GM21825 (cell line): Measurements from ENCODE around the gene IZUMO4.

ENCODE experiments used
- ATAC-seq: cut with Tn5 transposase; IDR thresholded peaks from one replicate; pipeline ENCODE4 v1.9.1; 2021; ENCODE audit warnings: mild to moderate bottlenecking, moderate library complexity; ENCODE audit not compliant: unreplicated experiment

The IZUMO4 gene

DNA sequence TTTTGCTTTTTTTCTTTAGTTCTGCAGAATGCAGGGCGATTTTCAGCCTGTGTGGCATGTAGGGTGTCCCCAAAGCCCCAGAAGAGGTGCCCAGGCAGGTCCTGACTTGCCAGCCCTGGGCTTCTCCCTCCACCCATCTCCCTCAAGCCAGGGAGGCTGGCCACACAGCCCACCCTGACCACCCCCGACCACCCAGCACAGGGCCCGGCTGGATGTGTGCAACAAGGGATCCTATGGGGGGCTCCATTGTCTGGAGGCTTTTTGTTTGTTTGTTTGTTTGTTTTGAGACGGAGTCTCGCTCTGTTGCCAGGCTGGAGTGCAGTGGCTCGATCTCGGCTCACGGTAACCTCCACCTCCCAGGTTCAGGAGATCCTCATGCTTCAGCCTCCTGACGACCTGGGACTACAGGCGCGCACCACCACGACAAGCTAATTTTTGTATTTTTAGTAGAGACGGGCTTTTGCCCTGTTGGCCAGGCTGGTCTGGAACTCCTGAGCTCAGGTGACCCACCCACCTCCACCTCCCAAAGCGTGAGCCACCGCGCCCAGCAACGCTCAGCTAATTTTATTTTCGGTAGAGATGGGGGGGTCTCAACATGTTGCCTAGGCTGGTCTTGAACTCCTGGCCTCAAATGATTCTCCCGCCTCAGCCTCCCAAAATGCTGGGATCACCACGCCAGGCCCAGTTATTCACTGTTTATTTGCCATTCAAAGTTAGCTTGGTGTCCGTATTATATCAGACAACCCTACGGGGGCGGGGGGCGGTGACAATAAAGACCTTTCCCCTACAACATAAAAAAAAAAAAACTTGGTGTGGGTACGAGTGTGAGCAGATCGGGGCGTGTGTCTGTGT, 37.9 kb upstream of the IZUMO4 start:
- ATAC-seq, result no peak

DNA sequence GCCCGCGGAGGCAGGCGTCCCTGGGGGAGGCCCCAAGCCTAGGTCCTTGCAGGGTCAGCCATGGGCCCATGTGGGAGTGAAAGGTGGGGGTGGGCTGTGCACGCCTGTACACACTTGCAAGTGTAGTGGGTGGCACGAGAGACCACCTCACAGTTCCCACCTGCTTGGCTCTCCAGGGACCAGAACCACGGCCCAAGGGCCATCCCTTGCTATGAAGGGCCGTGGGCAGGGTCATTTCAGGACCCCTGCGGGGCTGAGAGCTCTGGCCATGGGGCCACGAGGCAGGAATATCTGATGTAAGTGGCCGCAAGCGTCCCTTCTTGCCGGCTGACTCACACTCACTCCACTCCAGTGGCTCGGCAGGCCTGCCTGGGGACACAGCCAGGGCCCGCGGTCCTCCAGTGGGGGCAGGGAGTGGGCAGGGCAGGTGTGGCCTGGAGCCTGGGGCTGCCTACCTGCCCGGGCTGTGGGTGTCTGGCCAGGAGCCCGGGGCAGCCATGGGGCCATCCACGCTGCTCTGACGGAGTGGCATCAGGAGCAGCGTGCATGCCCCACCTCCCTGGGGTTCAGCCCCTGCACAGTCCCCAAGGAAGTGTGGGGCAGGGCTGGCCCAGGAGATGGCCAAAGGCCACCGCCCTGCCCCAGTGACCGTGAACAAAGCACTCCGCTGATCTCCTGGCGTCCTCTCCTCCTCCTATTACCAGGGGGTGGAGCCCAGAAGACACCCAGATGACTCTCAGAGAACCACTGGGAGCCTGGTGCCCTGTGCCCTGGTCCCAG, 37.1 kb upstream of the IZUMO4 start:
- no peak for ATAC-seq

DNA sequence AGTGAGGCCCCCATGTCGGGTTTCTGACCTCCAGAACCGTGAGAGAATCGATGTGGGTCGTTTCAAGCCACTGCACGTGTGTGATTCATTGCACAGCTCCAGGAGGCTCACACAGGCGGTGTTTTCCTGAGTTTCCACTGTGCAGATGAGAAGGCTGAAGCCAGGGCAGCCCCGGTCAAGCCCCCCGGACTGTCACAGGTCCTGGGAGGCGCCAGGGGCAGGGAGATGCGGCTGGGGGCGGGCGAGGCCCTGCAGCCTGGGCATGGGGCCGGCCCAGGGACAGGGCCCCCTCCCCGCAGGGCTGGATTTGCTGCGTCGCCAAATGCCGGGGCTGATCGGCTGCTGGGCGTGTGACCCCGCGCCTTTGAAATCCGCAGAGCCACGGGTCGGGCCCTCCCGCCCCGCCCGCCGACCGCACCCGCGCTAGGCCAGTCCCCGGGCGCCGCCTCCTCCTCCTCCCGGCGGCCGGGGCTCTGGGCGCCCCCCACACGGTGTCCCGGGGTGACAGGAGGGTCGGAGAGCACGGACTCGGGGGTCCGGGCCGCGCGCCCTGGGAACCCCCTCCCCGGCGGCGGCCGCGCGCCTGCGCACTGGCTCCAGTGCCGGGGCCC, 35.7 kb upstream of the IZUMO4 start:
- peak; percentile 16 for ATAC-seq

DNA sequence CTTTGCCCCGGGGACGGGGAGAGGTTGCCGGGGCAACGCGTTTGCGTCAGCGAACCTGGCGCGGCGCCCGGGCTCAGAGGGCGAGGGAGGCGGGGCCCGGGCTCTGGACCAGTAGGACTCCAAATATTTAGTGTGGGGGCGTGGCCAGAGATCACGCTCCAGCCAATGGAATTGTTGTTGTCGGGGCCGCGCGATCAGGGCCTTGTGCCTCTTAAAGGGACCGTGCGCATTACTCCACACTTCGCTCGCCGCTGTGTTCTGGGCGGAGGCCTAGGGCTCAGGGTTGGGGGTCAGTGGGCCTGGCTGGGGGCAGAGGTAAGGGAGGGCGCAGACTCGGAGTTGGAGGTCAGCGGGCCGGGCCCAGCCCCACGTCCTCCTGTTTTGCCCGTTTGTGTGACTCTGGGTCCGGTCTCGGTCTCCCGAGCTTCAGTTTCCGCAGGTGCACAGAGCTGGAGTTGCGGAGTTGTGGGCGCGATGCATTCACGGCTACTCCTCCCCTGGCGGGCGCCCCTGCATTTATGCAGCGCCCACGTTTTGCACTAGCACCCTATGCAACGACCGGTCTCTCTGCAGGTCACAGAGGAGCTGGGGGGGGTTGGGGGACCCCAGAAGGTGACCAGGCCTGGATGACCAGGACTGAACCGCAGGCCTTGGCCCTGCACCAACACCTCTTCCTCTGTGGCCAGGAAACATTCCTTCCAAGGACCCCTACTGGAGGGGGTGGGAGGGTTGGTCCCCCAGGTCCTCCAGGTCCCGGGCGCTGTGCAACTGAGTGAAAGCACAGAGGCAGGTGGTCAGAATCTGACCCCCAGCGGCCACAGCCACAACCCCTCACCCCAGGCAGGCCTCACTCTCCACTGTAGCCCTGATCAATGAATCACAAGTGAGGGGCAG, 35.0 kb upstream of the IZUMO4 start:
- peak; percentile 61 for ATAC-seq

DNA sequence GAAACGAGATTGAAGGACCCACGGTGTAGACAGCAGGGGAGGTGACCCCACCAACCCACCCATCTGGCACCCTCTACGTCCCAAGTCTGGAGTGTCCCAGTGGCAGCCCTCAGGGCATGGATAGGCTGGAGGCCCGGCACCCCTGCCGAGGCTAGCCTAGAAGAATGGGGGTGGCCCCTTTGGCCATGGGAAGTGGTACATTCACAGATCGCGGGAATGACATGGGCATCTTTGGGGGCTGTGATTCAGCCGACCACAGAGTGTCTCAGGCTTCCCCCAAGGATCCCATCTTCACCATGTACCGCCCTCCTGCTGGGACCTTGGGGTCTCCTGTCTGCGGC, 34.4 kb upstream of the IZUMO4 start:
- ATAC-seq, result no peak

DNA sequence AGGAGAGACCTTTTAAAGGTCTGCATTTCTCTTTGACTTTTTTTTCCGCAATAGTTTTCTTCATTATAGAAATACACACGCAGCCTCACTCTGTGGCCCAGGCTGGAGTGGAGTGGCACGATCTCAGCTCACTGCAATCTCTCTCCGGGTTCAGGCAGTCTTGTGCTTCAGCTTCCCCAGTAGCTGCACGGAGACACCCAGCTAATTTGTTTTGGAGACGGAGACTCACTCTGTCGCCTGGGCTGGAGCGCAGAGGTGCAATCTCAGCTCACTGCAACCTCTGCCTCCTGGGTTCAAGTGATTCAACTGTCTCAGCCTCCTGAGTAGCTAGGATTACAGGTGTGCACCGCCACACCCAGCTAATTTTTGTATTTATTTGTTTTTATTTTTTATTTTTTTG, 33.9 kb upstream of the IZUMO4 start:
- ATAC-seq, result no peak

DNA sequence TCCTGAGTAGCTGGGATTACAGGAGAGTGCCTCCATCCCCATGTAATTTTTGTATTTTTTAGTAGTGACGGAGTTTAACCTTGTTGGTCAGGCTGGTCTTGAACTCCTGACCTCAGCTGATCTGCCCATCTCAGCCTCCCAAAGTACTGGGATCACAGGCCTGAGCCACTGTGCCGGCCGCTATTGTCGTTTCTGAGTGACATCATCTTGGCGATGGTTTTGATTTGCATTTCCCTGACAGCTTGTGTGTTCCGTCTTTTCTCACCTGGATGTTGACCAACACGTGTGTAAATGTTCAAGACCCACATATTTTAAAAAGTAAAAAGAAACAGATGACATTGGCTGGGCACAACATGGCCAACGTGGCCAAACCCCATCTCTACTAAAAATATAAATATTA, 32.9 kb upstream of the IZUMO4 start:
- no peak for ATAC-seq

DNA sequence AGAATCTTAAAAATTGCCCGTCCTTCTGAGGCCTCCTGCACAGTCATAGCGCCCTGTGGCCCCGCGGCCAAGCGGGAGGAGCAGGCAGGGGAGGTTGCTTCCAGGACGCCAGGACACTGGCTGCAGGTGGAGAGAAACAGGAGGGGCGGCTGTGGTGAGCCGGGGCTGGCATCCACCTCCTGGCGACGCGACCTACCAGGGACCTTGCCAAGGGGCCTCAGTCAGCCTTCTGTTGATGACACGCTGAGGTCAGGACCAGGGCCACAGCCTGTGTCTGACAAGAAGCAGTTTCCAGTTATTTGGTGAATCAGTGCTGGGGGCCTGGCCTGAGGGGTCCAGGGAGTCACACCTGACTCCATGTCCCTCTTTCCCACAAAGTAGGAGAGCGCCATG, 32.3 kb upstream of the IZUMO4 start:
- ATAC-seq, result no peak

DNA sequence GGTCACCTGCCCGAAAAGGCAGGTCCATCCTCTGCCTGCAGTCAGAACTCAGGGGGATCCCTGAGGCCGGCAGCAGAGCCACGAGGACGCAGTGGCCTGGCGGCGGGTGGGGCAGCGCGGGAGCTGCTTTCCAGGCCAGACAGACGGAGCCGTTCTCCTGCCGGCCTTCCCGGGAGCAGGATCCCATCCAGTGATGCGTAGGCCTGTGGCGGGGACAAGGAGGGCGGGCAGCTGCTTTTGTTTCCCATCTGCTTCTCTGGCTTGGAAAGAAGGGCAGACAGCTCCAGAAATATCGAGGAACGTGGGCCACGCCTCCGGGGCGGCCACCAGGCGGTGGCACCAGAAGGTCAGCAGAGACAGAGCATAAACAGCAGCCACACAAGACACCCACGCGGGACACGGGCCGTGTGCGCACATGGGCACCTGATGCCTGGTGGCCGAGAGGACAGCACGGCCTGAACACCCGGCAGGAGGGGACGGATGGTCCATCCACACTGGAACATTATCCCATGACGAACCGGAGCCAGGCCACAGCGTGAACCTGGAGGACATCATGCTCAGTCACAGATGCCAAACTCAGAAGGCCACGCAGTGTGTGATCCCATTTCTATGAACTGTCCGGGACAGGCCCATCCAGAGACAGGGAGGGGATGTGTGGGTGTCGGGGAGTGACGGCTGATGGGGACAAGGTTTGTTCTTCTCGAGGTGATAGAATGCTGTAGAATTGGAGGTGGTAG, 31.8 kb upstream of the IZUMO4 start:
- no peak for ATAC-seq

DNA sequence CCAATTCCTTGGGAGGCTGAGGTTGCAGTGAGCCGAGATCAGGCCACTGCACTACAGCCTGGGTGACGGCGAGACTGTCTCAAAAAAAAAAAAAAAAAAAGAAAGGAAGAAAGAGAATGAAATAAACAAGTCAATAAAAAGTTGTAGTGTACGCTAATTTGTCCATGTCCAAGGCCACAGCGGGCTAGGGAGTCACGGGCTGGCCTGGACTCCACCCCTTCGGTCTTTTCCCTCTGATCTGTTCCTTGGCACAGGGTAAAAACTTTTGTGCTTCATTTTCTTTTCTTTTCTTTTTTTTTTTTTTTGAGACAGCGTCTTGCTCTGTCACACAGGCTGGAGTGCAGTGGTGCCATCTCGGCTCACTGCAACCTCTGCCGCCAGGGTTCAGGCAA, 26.3 kb upstream of the IZUMO4 start:
- ATAC-seq, result no peak

DNA sequence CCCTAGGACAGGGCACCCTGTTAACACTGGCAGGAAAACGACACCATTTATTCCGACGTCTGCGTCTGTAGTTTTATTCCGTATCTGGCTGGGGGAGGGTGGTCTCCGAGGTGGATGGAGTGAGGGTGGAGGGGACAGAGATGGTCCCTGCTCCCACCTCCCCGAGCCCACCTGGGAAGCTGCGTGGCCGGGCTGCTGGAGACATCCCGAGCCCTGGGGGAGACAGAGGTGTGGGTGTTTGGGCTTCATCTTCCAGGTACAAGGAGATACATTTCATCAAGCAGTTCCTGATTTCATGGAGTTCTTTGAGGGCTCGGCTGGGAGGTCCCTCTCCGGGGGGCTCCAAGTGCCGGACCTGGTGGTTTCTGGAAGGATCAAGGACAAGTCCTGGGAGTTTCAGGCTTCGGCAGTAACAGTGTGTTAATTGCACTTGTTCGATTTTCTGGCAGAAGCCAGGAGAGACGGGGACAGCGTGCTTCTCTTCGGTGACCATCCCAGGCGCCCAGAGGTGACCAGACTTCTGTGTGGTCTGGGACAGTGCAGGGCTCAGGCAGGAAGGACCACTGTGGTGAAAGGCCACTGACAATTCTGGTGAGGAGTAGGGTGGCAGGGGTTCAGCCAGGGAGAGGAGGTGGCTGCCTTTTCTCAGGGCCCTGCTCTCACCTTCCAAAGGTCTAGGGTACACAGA, 25.6 kb upstream of the IZUMO4 start:
- ATAC-seq, result no peak

DNA sequence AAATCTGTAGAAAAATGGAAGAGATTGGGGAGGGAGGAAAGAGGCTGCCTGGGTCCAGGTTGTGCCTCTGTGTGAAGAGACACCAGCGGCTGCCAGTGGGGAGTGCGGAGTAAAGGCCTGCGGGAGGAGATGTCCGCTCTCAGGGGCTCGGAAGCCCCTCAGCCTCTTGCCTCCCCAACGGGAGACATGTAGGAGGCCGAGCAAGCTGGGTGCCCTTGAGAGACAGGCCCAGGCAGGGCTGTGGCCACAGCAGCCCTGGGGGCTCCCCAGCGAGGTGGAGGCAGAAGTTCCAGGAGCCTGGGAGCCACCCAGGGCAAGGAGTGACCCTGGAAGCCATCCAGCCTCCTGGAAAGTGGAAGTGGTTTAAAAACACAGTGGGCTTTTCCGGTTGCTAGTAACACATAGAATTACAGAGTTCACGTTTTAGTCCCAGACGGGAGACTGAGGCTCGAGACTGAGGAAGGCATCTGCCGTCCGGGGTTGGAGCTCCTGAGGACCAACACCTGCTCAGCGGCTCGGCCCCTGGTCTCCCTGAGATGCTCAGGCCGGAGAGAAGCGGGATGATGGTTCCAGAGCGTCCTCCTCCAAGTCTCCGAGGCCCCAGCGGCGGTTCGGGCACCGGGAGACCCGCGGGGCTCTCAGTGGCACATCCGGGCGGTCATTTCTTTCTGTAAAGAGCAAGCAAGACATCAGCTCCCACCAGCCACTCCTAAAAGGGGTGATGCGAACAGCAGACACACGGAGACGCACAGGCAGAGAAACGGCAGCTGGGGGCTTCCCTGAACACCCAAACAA, 23.8 kb upstream of the IZUMO4 start:
- no peak for ATAC-seq

DNA sequence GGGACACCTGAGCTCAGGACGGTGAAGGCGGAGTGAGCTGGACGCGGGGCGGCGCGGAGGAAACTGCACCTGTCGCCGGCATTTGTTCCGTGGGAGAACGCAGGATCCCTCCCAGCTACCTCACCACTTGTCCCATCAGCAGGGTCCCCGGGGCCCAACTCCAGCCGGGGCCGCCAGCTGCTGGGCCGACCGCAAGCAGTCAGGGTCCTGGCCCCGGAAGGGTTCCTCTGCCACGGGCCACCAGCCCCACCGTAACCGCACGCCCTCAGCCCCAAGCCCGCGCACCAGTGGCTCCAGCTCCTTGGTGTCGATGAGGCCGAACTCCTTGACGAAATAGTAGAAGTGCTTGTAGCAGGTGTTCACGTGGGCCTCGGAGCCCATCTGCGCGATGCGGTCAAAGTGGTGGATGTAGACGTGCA, 20.2 kb upstream of the IZUMO4 start:
- ATAC-seq, result no peak

DNA sequence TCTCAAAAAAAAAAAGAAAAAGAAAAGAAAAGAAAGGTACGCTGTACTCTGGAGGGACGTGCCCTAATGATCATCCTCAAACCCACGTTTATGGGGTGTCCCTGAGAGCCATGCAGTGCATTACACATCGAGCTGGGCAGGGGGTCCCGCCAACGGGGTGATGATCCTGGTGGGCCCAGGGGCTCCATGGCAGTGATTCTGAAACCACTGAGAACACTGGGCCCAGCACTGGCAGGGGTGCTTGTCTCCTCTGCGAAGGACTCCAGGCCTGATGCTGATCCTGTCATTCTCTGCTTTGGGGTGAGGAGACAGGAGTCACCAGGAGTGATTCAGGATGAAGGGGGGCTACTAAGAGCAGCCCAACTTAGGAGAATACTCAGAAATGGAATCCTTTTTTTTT, 19.3 kb upstream of the IZUMO4 start:
- no peak for ATAC-seq

DNA sequence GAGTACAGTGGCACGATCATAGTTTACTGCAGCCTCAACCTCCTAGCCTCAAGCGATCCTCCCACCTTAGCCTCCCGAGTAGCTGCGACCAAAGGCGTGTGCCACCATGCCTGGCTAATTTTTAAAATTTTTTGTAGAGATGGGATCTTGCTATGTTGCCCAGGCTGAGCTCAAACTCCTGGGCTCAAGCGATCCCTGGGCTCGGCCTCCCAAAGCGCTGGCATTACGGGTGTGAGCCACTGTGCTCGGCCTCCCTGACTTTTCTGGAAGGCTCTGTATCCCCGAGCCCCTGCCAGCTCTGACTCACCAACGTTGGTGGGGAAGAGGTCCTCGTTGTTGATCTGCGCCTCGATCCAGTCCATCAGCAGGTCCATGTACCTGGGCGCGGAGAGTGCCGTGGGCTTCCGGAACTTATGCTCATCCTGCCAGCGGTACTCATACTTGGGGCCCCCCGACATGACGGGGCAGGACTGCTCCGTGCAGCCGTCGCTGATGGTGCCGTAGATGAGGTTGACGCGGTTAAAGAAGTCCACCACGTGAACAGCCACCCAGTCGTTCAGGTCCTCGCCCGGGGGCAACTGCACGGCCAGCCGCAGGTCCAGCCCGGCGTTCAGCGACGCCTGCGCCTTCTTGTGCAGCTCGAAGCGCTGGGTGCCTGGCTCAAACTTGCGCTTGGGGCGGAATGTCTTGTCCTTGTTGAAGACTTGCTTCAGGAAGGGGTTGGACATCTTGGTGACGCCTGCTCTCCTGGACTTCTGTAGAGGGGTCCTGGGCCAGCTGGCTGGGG, 18.7 kb upstream of the IZUMO4 start:
- ATAC-seq, result no peak

DNA sequence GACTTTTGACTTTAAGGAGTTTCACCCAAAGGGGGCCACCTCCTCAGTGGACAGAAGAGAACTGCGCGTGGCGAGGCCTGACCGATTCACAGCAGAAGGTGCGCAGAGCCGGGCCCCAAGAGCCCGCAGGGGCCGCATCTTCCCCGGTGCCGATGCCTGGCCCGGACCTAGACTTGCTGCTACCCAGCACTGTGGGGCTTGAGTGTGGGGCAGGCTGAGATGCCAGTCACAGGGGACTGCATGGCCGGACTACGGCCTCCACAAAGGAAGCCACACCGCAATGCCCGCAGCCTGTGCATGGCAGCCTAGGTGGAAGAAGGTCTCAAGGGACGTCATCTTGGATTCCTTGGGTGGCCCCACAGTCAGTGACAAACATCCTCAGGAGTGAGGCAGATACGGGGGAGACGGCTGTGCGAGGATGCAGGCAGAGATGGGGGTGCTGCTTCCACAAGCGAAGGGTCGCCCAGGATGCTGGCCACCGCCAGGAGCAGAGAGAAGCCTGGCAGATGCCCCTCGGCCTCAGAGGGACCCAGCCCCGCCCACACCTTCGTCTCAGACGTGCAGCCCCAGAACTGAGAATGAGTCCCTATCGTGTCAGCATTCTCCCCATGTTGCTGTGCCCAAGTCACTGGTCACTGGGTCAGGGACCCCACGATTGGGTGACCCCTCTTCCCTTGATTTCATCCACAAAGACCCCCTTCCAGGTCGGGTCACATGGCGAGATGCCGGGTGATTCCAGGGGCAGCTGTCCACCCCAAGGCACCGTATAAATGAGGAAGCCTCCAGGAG, 17.4 kb upstream of the IZUMO4 start:
- no peak for ATAC-seq

DNA sequence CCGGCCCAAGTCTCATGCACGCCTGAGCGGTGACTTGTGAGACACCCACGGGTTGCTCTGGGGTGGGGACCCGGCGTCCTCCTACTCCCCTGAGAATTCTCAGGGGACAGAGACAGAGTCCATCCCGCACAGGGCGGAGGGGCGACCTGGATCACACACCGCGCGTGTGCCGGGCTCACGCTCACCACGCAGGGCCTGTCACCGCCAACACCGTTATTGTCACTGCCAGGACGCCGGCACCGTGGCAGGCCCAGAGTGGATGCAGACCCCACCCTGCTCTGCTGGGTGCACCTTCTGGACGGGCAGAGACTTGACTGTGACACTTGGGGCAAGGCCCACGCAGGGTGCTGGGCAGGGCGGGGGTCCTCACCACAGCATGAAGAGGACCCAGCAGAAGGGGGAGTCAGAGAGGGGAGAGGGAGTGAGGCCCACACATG, 16.8 kb upstream of the IZUMO4 start:
- ATAC-seq, result no peak
